WTC11 (cell line): ENCODE results near the gene TMEM135. TPM values are rescaled to one million over a fixed set of nuclear protein-coding genes. Genes with fewer than 3 reads are reported as not detected.

Experiments used
- ATAC-seq: fragments of 200-7000 bp; cut with Tn5 transposase; 2 replicates; pipeline ENCODE4 v1.10.0; 2021; ENCODE audit warnings: mild to moderate bottlenecking, moderate library complexity
- CTCF ChIA-PET: fragments of 300-600 bp; sonication (Branson Sonifier 250); formaldehyde crosslinking; loops from one replicate; lab custom pipeline; 2021; ENCODE audit warnings: antibody characterized with exemption; lab: Charles Lee
- POLR2A ChIA-PET: fragments of 350-600 bp; sonication (Branson Sonifier 250); formaldehyde crosslinking; loops from one replicate; lab custom pipeline; 2021; ENCODE audit warnings: antibody characterized with exemption; lab: Charles Lee
- DNase-seq: peaks from one replicate; pipeline ENCODE4 v3.0.0; 2021; ENCODE audit warnings: low spot score
- H3K27ac Mint-ChIP-seq: 2 replicates; pipeline ENCODE4 v1.8.0; 2021; ENCODE audit warnings: mixed read lengths
- H3K27me3 Mint-ChIP-seq: 2 replicates; pipeline ENCODE4 v1.8.0; 2021; ENCODE audit warnings: low read depth, mild to moderate bottlenecking, moderate library complexity, mixed read lengths
- H3K36me3 Mint-ChIP-seq: 2 replicates; pipeline ENCODE4 v1.8.0; 2021; ENCODE audit warnings: mixed read lengths
- H3K4me1 Mint-ChIP-seq: 2 replicates; pipeline ENCODE4 v1.8.0; 2022; ENCODE audit warnings: mixed read lengths
- H3K4me3 Mint-ChIP-seq: 2 replicates; pipeline ENCODE4 v1.8.0; 2021; ENCODE audit warnings: mild to moderate bottlenecking, moderate library complexity, mixed read lengths
- H3K9me3 Mint-ChIP-seq: 2 replicates; pipeline ENCODE4 v1.8.0; 2021; ENCODE audit warnings: mixed read lengths
- AR ChIP-seq: fragments of 250-450 bp; sonication (Bioruptor Pico); IDR thresholded peaks from 2 replicates; pipeline ENCODE4 v1.9.0; 2021; ENCODE audit warnings: mild to moderate bottlenecking
- ATF2 ChIP-seq: sonication (generic); formaldehyde crosslinking; IDR thresholded peaks from 2 replicates; pipeline ENCODE4 v1.8.1; 2022; ENCODE audit warnings: low read depth, missing genetic modification reagents, borderline replicate concordance
- CDX4 ChIP-seq: fragments of 250-450 bp; sonication (Bioruptor Pico); IDR thresholded peaks from 2 replicates; pipeline ENCODE4 v1.9.0; 2021; ENCODE audit warnings: moderate library complexity, mild to moderate bottlenecking, inconsistent platforms, borderline replicate concordance
- ERG ChIP-seq: fragments of 250-450 bp; sonication (Bioruptor Pico); IDR thresholded peaks from 2 replicates; pipeline ENCODE4 v1.8.0; 2021; ENCODE audit warnings: mild to moderate bottlenecking
- IRF2 ChIP-seq: sonication (generic); formaldehyde crosslinking; IDR thresholded peaks from 2 replicates; pipeline ENCODE4 v1.8.0; 2022; ENCODE audit warnings: low read depth, missing genetic modification reagents, borderline replicate concordance
- KAT7 ChIP-seq: sonication (generic); formaldehyde crosslinking; IDR thresholded peaks from 2 replicates; pipeline ENCODE4 v1.8.1; 2023; ENCODE audit warnings: missing genetic modification reagents, mild to moderate bottlenecking, borderline replicate concordance
- NFATC4 ChIP-seq: fragments of 250-450 bp; sonication (Bioruptor Pico); IDR thresholded peaks from 2 replicates; pipeline ENCODE4 v1.9.0; 2021; ENCODE audit warnings: mild to moderate bottlenecking
- OVOL2 ChIP-seq: fragments of 250-450 bp; sonication (Bioruptor Pico); IDR thresholded peaks from 2 replicates; pipeline ENCODE4 v1.9.0; 2021; ENCODE audit warnings: mild to moderate bottlenecking, borderline replicate concordance
- ZNF396 ChIP-seq: fragments of 250-450 bp; sonication (Bioruptor Pico); IDR thresholded peaks from 2 replicates; pipeline ENCODE4 v1.8.0; 2021; ENCODE audit warnings: mild to moderate bottlenecking, moderate library complexity, borderline replicate concordance
- ZNF423 ChIP-seq: fragments of 250-450 bp; sonication (Bioruptor Pico); IDR thresholded peaks from 2 replicates; pipeline ENCODE4 v2.1.2; 2022; ENCODE audit warnings: mild to moderate bottlenecking, moderate library complexity
- ZNF512 ChIP-seq: sonication (generic); formaldehyde crosslinking; IDR thresholded peaks from 2 replicates; pipeline ENCODE4 v1.8.1; 2022; ENCODE audit warnings: missing genetic modification reagents, borderline replicate concordance
- total RNA-seq: library from RNA; stranded (reverse); gene quantifications from 3 replicates; pipeline ENCODE4 v1.2.3, GENCODE V29; 2021
- TF ChIP-seq, protein P1 (sequence below): sonication (generic); formaldehyde crosslinking; IDR thresholded peaks from 2 replicates; pipeline ENCODE4 v1.8.0; 2022; ENCODE audit warnings: mild to moderate bottlenecking, missing genetic modification reagents
- TF ChIP-seq, protein P2 (sequence below): sonication (generic); formaldehyde crosslinking; IDR thresholded peaks from 2 replicates; pipeline ENCODE4 v1.8.0; 2022; ENCODE audit warnings: mild to moderate bottlenecking, missing genetic modification reagents
- TF ChIP-seq, protein P3 (sequence below): sonication (generic); formaldehyde crosslinking; IDR thresholded peaks from 2 replicates; pipeline ENCODE4 v1.8.0; 2023; ENCODE audit warnings: missing genetic modification reagents
- TF ChIP-seq, protein P4 (sequence below): sonication (generic); formaldehyde crosslinking; IDR thresholded peaks from 2 replicates; pipeline ENCODE4 v1.8.0; 2022; ENCODE audit warnings: missing genetic modification reagents

TMEM135 gene
- total RNA-seq, 1 experiment from 2014 or later: 35.8 TPM

GRCh38 chr11:87122852-87123251 lies 85.1 kb downstream of the TMEM135 start (continued):
- TF ChIP-seq, protein P1, sequence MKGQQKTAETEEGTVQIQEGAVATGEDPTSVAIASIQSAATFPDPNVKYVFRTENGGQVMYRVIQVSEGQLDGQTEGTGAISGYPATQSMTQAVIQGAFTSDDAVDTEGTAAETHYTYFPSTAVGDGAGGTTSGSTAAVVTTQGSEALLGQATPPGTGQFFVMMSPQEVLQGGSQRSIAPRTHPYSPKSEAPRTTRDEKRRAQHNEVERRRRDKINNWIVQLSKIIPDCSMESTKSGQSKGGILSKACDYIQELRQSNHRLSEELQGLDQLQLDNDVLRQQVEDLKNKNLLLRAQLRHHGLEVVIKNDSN (CRISPR knock-in tag): no peak
- TF ChIP-seq ZNF423: no peak
- TF ChIP-seq NFATC4: no peak
- no peak for TF ChIP-seq IRF2 (CRISPR knock-in tag)
- no peak for TF ChIP-seq OVOL2
- no peak for TF ChIP-seq CDX4 (CRISPR knock-in tag)
- TF ChIP-seq, protein P2, sequence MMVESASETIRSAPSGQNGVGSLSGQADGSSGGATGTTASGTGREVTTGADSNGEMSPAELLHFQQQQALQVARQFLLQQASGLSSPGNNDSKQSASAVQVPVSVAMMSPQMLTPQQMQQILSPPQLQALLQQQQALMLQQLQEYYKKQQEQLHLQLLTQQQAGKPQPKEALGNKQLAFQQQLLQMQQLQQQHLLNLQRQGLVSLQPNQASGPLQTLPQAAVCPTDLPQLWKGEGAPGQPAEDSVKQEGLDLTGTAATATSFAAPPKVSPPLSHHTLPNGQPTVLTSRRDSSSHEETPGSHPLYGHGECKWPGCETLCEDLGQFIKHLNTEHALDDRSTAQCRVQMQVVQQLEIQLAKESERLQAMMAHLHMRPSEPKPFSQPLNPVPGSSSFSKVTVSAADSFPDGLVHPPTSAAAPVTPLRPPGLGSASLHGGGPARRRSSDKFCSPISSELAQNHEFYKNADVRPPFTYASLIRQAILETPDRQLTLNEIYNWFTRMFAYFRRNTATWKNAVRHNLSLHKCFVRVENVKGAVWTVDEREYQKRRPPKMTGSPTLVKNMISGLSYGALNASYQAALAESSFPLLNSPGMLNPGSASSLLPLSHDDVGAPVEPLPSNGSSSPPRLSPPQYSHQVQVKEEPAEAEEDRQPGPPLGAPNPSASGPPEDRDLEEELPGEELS (CRISPR knock-in tag): no peak
- no peak for TF ChIP-seq AR (CRISPR knock-in tag)
- no peak for TF ChIP-seq KAT7 (CRISPR knock-in tag)

DNA sequence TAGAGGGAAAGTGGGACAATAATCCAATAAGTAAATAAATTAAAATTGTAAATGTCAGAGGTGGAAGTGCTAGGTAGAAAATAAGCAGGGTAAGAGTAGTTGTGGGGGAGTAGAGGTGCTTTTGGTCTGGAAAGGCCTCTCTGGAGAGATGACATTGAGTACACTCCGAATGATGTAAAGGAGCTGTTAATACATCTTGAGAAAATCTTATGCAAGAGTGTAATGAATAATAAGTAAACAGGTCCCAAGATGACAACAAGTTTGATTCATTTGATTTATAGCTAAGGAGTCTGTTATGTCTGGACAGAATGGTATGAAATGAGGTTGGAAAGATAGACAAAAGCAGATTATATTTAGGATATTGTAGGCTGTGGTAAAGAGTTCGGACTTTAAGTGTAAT lies 87.5 kb downstream of the TMEM135 start:
- H3K4me3 Mint-ChIP-seq: no peak overlapping the region
- TF ChIP-seq ZNF396 (CRISPR knock-in tag): no peak
- no peak overlapping the region for H3K27ac Mint-ChIP-seq
- ChIA-PET CTCF (interaction anchor here (0.8 to 0.9 kb wide), 2 partner anchors 28 to 186 kb away, joined by 3 read pairs; no protein-coding TSS in a partner anchor), POLR2A (no interaction called here)
- no peak for ATAC-seq
- no peaks in the 10 kb centered on the region for H3K9me3 Mint-ChIP-seq
- no peak for DNase-seq
- no peaks in the 10 kb centered on the region for H3K4me1 Mint-ChIP-seq
- H3K36me3 Mint-ChIP-seq: no peaks in the 10 kb centered on the region
- no peaks in the 10 kb centered on the region for H3K27me3 Mint-ChIP-seq

DNA sequence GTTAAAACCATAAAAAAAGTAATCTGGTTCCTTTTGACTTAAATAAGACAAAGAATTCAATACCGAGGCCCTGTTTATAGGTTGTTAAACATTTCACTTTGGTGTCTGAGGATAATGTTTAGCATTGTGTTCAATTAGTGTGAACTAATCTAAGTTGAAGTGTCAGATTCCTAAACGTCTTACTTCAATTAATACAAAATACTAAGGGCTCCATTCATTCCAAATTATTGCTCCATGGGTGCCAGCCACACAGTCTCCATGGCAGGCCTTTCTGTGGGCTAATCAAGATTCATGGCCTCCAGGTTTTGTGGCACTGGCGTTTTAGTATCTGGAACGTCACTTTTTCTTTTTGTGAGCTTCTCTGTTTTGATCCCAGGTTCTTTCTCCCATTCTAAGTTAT lies 89.4 kb downstream of the TMEM135 start:
- Mint-ChIP-seq H3K27me3 (no peaks in the 10 kb centered on the region), H3K9me3 (peaks cover 10% of the 10 kb centered on the region), H3K27ac (no peak overlapping the region), H3K36me3 (0 out of 2 replicates have a peak, but pooled peaks cover 7% of the 10 kb centered on the region), H3K4me1 (no peaks in the 10 kb centered on the region), H3K4me3 (no peak overlapping the region)
- no peak for ATAC-seq
- CTCF ChIA-PET: no interaction called here
- DNase-seq: no peak
- POLR2A ChIA-PET: no interaction called here
- TF ChIP-seq ATF2 (CRISPR knock-in tag) (no peak), ZNF512 (CRISPR knock-in tag) (no peak), ERG (no peak)
- TF ChIP-seq, protein P2 (CRISPR knock-in tag): no peak
- TF ChIP-seq, protein P3, sequence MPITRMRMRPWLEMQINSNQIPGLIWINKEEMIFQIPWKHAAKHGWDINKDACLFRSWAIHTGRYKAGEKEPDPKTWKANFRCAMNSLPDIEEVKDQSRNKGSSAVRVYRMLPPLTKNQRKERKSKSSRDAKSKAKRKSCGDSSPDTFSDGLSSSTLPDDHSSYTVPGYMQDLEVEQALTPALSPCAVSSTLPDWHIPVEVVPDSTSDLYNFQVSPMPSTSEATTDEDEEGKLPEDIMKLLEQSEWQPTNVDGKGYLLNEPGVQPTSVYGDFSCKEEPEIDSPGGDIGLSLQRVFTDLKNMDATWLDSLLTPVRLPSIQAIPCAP (CRISPR knock-in tag): no peak
- TF ChIP-seq, protein P4, sequence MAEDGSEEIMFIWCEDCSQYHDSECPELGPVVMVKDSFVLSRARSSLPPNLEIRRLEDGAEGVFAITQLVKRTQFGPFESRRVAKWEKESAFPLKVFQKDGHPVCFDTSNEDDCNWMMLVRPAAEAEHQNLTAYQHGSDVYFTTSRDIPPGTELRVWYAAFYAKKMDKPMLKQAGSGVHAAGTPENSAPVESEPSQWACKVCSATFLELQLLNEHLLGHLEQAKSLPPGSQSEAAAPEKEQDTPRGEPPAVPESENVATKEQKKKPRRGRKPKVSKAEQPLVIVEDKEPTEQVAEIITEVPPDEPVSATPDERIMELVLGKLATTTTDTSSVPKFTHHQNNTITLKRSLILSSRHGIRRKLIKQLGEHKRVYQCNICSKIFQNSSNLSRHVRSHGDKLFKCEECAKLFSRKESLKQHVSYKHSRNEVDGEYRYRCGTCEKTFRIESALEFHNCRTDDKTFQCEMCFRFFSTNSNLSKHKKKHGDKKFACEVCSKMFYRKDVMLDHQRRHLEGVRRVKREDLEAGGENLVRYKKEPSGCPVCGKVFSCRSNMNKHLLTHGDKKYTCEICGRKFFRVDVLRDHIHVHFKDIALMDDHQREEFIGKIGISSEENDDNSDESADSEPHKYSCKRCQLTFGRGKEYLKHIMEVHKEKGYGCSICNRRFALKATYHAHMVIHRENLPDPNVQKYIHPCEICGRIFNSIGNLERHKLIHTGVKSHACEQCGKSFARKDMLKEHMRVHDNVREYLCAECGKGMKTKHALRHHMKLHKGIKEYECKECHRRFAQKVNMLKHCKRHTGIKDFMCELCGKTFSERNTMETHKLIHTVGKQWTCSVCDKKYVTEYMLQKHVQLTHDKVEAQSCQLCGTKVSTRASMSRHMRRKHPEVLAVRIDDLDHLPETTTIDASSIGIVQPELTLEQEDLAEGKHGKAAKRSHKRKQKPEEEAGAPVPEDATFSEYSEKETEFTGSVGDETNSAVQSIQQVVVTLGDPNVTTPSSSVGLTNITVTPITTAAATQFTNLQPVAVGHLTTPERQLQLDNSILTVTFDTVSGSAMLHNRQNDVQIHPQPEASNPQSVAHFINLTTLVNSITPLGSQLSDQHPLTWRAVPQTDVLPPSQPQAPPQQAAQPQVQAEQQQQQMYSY (CRISPR knock-in tag): no peak
